Motor neuron (in vitro differentiated cells): Measurements from ENCODE around the gene RARG. TPM values are rescaled to one million over a fixed set of nuclear protein-coding genes. Genes with fewer than 3 reads are reported as not detected.

ENCODE experiments used
- ATAC-seq, 8 experiments: fragments of 200-7000 bp; cut with Tn5 transposase; replicated peaks in 6 of 8; 2 replicates each; pipeline ENCODE4 v1.8.0; 2021; ENCODE audit warnings: mild to moderate bottlenecking in 8 of 8, moderate library complexity in 8 of 8
- H3K27ac ChIP-seq, 2 donors: fragments of 250-450 bp; sonication (Bioruptor Pico); 2 replicates each; pipeline ENCODE4 v1.9.0; 2021; ENCODE audit warnings: antibody characterized with exemption in 2 of 2, mild to moderate bottlenecking in 2 of 2, moderate library complexity in 1 of 2
- H3K4me1 ChIP-seq, 2 donors: fragments of 250-450 bp; sonication (Bioruptor Pico); replicated peaks in 1 of 2; 2 replicates each; pipeline ENCODE4 v1.6.1; 2021; ENCODE audit warnings: antibody characterized with exemption in 2 of 2, mild to moderate bottlenecking in 2 of 2, moderate library complexity in 1 of 2
- H3K4me3 ChIP-seq, 5 donors: fragments of 250-450 bp; sonication (Bioruptor Pico); 2 replicates each; pipeline ENCODE4 v1.9.0; 2021; ENCODE audit warnings: antibody characterized with exemption in 5 of 5, mild to moderate bottlenecking in 5 of 5, moderate library complexity in 4 of 5
- WGBS, 10 experiments: fragments of 450-650 bp; shearing (Covaris generic); methylation state at CpG; one replicate each; pipeline ENCODE4 v1.0.0; 2022; 5-methylcytosine and 5-hydroxymethylcytosine counted together
- in situ Hi-C, 9 experiments: fragments of 400-800 bp; cut with MboI; loops; one replicate each; pipeline ENCODE4 v1.15.0; 2021; ENCODE audit warnings: low sequenced_read_pairs in 9 of 9, low pct_unique_long_range_greater_than_20kb in 2 of 9; ENCODE audit not compliant: unreplicated experiment in 9 of 9
- total RNA-seq, 8 experiments: library from RNA; unstranded; fragments of 300-600 nt; gene quantifications; 2 replicates each; pipeline versions ENCODE4 v1.2.3 to v1.2.4, GENCODE V29; 2022

The RARG gene
- total RNA-seq, 8 experiments from 2014 or later, result 0.33 to 37.3 (median 4.2) TPM

DNA sequence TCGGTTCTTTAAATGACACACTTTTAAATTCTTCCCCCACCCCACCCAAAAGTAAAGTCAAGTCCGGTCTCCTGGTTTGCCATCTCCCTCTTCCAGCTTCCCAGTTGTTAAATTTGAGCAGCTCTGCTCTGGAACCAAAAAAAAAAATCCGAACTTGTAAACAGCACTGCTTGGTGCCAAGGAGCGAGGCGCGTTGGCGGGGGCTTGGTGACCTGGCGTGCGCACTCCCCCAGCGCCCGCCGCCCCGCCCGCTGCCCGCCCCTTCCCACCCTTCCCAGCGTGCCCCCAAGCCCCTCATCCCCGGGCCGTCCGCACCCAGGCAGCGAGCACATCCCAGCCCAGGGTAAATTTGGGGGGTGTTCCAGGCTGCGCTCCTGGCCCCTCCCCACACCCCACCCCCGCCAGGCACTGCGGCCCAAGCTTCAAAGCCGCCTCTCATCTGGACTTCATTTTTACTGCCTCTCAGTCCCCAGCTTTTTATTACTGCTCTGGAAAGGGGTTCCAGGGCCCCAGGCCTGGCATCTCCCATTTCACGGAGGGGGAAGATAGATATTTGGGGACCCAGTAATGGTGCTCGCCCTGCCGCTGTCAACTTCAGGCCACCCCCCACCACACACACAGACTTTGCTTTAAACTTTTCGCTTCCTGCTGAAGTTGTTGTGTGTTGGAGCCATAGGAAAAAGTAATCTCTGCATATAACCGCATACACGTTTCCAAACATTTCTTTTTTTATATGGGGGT lies 13.3 kb downstream of the RARG start:
- H3K4me1 ChIP-seq, result peaks cover 25 to 47% of the 10 kb centered on the region in 2 donors
- peak overlapping the region in 4 of 5 donors; percentile 41 to 51 (median 44) for H3K4me3 ChIP-seq
- in situ Hi-C loops, result loop anchor here in 2 of 9 experiments (10.0 kb wide), 1 partner anchor 66 kb away; no protein-coding TSS in a partner anchor
- H3K27ac ChIP-seq, result no peak overlapping the region
- ATAC-seq, result no peak
- 4 to 60% (median 24%) methylated on average over 1 to 4 of the region's 30 CpGs; no CpG with 5 or more reads in 3 of the 10 experiments for WGBS, 10 experiments

DNA sequence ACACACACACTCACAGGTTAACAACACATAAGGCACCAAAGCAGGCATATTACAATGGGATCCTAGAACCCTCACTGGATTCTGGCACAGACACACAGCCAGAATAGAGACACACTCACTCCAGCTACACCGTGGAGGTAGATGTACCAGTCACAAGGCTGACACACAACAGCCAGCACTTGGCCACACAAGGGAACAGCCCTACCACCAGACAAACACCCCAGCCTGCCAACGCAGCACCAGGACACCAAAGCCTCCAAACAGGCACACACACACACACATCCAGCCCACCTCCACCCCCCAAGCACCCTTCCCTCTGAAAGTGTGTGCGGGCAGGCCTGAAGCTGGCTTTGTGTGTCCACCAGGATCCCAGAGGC lies 14.1 kb downstream of the RARG start:
- H3K27ac ChIP-seq, result no peak overlapping the region
- in situ Hi-C loops, result loop anchor here in 2 of 9 experiments (10.0 kb wide), 1 partner anchor 67 kb away; no protein-coding TSS in a partner anchor
- ATAC-seq, result no peak
- H3K4me3 ChIP-seq, result no peak overlapping the region
- H3K4me1 ChIP-seq, result peaks cover 20 to 45% of the 10 kb centered on the region in 2 donors
- WGBS, 10 experiments, result 12 to 60% methylated on average over 1 to 3 of the region's 3 CpGs; no CpG with 5 or more reads in 8 of the 10 experiments

DNA sequence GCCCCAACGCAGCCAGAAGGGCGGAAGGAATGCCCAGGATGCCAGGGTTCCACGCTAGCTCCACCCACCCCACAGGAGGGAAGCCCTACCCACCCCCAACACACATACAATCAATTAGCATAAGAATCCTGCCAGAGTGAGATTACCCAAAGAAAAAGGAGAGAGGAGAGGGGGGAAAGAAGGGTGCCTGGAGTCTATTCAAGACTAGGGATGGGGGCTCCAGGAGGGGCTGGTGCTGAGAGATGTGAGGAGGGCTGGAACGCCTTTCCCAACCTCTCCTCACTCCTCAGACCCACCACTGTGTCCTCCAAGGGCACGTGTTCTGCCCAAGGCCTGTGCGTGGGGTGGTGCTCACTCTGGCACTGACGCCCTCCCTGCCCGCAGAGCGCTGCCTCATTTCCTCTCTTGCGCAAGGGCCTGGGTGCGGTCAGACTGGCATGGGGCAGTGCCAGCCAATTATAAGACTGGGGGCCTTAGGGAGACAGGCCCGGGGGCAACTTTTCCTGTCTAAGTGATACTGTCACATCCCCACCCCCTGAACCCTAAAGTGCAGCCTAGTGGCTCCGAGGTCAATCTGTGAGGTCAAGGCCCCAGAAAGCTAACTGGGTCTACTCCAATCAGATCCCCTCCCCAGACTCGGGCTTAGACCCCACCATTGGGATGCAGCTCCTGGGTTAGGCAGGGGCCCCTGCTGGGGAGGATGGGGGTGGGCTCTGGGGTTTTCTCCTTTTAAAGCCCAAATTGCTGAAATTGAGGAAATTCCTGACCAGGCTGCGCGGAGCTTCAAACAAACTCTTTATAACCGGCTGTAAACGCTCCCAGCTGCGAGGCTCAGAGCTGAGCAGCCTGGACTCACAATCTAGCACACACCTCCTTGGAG lies 14.7 kb downstream of the RARG start:
- Histone ChIP-seq H3K27ac (no peak overlapping the region), H3K4me1 (peaks cover 14 to 39% of the 10 kb centered on the region in 2 donors), H3K4me3 (no peak overlapping the region)
- 20 to 40% (median 33%) methylated on average over 1 to 8 of the region's 19 CpGs; no CpG with 5 or more reads in 6 of the 10 experiments for WGBS, 10 experiments
- no peak for ATAC-seq
- in situ Hi-C loops, result loop anchor here in 2 of 9 experiments (10.0 kb wide), 1 partner anchor 68 kb away; no protein-coding TSS in a partner anchor

DNA sequence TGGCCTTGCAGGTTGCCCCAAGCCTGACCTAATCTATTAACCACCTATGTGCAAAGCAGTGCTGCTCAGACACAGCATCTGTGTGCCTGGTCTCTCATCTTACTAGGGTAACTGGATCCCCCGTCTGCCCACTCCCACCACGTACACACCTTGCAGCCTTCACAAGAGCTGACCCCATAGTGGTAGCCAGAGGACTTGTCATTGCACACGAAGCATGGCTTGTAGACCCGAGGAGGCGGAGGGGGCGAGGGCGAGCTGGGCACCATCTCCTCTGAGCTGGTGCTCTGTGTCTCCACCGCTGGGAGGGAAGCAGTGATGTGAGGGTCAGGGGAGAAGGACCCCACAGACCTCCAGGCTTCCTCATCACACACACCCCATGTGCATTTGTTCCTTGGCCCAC lies 16.5 kb downstream of the RARG start:
- Histone ChIP-seq H3K4me3 (no peak overlapping the region), H3K4me1 (peaks cover 9 to 33% of the 10 kb centered on the region in 2 donors), H3K27ac (no peak overlapping the region)
- in situ Hi-C loops, result loop anchor here in 2 of 9 experiments (10.0 kb wide), 1 partner anchor 69 kb away; no protein-coding TSS in a partner anchor
- ATAC-seq, result no peak
- 90 to 96% methylated on average over 5 to 7 of the region's 8 CpGs; no CpG with 5 or more reads in 8 of the 10 experiments for WGBS, 10 experiments

DNA sequence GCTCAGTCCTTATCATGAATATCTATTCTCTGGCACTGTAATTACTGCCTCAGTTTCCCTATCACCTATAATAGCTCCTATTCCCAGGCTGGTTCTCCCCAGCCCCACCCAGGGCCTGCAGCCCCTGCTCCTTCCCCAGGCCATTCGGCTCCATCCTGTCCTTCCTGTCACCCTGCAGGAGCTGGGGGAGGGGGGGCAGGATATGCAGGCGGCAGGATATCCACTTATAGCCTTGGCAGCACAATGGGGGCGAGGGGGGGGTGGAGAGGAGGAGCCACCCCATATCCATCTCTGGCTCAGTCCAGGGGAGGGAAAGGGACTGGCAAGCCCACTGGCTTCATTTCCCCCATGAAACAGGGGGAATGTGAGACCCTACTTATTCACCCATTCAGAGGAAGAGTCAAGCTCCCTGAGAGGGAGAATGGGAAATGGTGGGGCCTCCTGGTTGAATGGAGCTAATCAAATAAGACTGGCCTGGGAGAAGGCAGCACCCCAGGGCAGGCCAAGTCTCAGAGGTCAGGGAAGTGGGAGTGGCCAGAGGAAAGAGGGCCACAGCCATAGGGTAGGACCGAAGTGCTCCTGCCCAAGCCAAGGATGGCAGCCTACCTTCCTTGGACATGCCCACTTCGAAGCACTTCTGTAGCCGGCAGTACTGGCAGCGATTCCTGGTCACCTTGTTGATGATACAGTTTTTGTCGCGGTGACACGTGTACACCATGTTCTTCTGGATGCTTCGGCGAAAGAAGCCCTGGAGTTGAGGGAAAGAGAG lies 17.1 kb downstream of the RARG start:
- WGBS, 10 experiments, result 65 to 80% (median 76%) methylated on average over 2 to 6 of the region's 12 CpGs; no CpG with 5 or more reads in 6 of the 10 experiments
- H3K27ac ChIP-seq, result no peak overlapping the region

DNA sequence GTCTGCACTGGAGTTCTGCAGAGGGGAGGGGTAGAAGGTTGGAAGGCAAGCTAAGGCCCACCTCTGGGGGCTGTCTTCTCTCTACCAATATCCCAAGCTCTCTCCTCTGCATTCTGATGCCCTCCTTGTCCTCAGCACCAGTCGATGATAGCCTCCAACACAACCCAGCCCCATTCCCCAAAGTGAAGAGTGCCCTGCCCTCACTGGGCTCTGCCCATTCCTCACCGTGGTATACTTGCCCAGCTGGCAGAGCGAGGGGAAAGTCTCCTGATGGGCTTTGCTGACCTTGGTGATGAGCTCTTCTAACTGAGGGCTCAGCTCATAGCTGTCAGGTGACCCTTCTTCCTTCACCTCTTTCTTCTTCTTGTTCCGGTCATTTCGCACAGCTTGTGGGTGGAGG lies 17.8 kb downstream of the RARG start:
- H3K4me1 ChIP-seq, result peaks cover 8 to 28% of the 10 kb centered on the region in 2 donors
- WGBS, 10 experiments, result 80 to 100% (median 90%) methylated on average over 1 to 3 of the region's 5 CpGs; no CpG with 5 or more reads in 5 of the 10 experiments
- in situ Hi-C loops, result loop anchor here in 2 of 9 experiments (10.0 kb wide), 1 partner anchor 71 kb away; no protein-coding TSS in a partner anchor
- ATAC-seq, result no peak
- no peak overlapping the region for H3K27ac ChIP-seq
- H3K4me3 ChIP-seq, result no peak overlapping the region

More for the DNA sequence above, 17.1 kb downstream of the RARG start:
- H3K4me3 ChIP-seq, result no peak overlapping the region
- ATAC-seq, result no peak
- peaks cover 9 to 33% of the 10 kb centered on the region in 2 donors for H3K4me1 ChIP-seq
- in situ Hi-C loops, result loop anchor here in 2 of 9 experiments (10.0 kb wide), 1 partner anchor 70 kb away; no protein-coding TSS in a partner anchor

DNA sequence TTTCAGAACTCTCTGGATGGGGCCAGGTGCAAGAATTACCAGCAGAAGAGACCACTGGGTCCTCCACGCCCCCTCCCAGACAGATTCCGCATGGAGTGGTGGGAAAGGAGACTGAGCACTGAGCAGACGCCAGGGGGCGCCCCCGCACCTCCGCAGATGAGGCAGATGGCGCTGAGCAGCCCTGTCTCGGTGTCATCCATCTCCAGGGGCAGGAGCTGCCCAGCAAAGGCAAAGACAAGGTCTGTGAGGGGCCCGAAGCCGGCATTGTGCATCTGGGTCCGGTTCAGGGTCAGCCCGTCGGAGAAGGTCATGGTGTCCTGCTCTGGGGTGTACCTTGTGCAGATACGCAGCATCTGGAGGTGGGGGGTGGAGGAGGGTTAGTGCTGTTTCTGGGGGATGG lies 18.7 kb downstream of the RARG start:
- H3K27ac ChIP-seq, result no peak overlapping the region
- peaks cover 4 to 20% of the 10 kb centered on the region in 2 donors for H3K4me1 ChIP-seq
- in situ Hi-C loops, result loop anchor here in 2 of 9 experiments (10.0 kb wide), 1 partner anchor 71 kb away; no protein-coding TSS in a partner anchor
- no peak overlapping the region for H3K4me3 ChIP-seq
- ATAC-seq, result peak; percentile 56 to 98 (median 96)
- 0 to 2% methylated on average over 5 to 9 of the region's 14 CpGs; no CpG with 5 or more reads in 8 of the 10 experiments for WGBS, 10 experiments

DNA sequence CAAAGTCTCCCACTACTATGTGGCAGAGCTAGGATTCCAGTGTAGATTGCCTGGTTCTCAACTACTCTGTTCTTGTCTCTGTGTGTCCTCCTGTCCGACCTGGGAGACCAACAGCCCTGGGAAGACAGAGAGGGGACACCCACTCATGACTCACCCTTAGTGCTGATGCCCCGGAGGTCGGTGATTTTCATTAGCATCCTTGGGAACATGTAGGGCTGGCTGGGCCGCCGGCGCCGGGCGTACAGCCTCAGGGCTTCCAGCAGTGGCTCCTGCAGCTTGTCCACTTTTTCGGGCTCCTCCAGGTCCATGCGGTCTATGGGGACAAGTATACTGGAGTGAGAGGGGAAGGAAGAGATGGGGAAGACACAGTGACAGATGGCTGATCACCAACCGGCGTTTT lies 19.1 kb downstream of the RARG start:
- Histone ChIP-seq H3K27ac (no peak overlapping the region), H3K4me3 (no peak overlapping the region), H3K4me1 (peaks cover 4 to 16% of the 10 kb centered on the region in 2 donors)
- ATAC-seq, result peak in 7 of 8 experiments; percentile 5 to 49 (median 24)
- in situ Hi-C loops, result loop anchor here in 2 of 9 experiments (10.0 kb wide), 1 partner anchor 72 kb away; no protein-coding TSS in a partner anchor
- 3 to 40% (median 40%) methylated on average over 1 to 7 of the region's 12 CpGs; no CpG with 5 or more reads in 7 of the 10 experiments for WGBS, 10 experiments

DNA sequence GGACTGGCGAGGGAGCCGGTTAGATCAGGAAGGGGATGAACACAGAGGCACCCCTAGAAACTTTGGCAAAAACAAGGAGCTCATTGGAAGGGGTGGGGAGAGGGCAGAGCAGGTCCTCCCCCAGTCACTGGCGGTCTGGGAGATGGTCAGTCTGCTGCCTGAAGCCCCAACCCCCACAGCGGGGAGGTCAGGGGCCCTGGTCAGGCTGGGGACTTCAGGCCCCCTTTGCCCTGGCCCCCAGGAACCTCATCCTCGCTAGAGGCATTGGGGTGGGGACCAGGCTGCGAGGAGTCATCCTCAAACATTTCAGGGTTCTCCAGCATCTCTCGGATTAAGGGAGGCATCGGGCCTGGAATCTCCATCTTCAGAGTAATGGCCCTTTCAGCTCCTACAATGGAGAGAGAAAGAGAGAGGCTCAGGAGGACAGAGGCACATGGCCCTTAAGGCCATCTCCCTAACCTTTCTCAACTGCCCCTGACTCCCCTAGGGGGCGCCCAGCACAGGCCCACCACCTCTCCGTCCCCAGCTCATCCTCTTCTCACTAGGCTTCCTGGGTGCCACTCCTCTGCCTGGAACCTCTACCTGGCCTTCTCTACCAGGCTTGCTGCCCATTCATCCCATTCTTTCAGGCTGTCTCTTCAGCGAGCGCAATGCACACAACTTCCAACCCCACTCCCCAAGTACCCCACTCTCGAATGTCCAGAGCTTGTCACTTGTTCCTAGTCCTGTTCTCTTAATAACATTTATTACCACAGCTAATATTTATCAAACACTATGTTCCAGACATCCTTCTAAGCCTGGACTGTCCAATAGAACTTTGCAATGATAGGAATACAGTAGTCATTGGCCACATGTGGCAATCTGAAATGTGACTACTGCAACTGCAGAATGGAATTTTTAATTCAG lies 20.3 kb downstream of the RARG start:
- no peak for ATAC-seq
- in situ Hi-C loops, result loop anchor here in 2 of 9 experiments (10.0 kb wide), 1 partner anchor 73 kb away; no protein-coding TSS in a partner anchor
- WGBS, 10 experiments, result 61 to 100% (median 87%) methylated on average over 1 to 5 of the region's 13 CpGs; no CpG with 5 or more reads in 3 of the 10 experiments
- Histone ChIP-seq H3K4me1 (peaks cover 4 to 6% of the 10 kb centered on the region in 2 donors), H3K27ac (no peak overlapping the region), H3K4me3 (no peak overlapping the region)

DNA sequence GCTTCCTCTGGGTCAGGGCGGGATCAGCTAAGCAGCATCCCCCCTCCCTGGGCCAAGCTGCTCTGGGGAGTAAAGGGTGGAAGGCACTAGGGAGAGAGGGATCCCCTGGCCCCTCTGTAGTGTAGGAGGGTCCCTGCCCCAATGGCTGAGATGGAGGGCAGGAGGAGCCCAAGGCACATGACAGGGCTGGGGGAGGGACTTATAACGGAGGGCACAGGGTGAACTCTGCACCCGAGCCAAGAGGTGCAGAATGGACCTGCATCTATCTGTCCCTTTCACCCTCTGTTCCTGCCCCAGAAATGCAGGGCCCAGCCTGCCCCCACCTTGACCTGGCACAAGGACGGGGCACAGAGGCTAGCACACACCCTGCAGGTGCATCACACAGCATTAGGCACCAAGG lies 21.2 kb downstream of the RARG start:
- 60 to 100% (median 83%) methylated on average over 1 of the region's 4 CpGs; no CpG with 5 or more reads in 7 of the 10 experiments for WGBS, 10 experiments
- peaks cover 4 to 6% of the 10 kb centered on the region in 2 donors for H3K4me1 ChIP-seq
- ATAC-seq, result no peak
- in situ Hi-C loops, result loop anchor here in 2 of 9 experiments (10.0 kb wide), 1 partner anchor 74 kb away; no protein-coding TSS in a partner anchor
- no peak overlapping the region for H3K27ac ChIP-seq
- no peak overlapping the region for H3K4me3 ChIP-seq

DNA sequence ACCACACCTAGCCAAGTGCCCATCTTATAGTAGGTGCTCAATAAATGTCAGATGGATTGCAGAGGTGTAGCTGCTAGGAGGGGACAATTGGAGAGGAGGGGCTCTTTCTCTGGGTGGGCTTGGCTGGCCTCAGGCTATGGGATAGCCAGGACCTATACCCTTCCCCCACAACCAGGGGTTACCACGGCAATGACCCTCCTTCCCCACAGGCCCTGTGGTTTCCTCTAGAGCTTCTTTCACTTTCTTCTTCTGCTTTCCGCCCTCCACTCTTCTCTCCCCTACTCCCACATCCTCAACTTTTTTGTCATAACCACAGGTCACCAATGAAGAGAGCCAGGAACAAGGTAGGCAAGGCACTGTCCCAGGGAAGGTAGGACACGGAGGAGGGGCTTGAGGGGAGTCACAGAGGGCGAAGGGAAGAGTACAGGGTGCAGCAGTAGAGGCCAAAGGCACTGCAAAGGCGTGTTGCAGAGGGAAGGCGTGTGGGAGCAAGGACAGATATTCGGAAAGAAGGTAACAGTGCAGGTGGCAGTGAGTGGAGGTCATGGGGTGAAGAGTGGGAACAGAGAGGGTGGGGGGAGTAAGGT lies 23.0 kb downstream of the RARG start:
- WGBS, 10 experiments, result 20 to 95% (median 71%) methylated on average over 1 to 3 of the region's 7 CpGs; no CpG with 5 or more reads in 4 of the 10 experiments
- no peak for ATAC-seq
- H3K27ac ChIP-seq, result no peak overlapping the region
- peaks cover 4 to 6% of the 10 kb centered on the region in 2 donors for H3K4me1 ChIP-seq
- in situ Hi-C loops, result no loop called here
- no peak overlapping the region for H3K4me3 ChIP-seq
